GM12878 (cell line): ENCODE results near the gene MRGPRE. TPM values are rescaled to one million over a fixed set of nuclear protein-coding genes. Genes with fewer than 3 reads are reported as not detected.
"Not testable (repeated sequence)": the region's sequence is repeated elsewhere in the genome, so short reads cannot be mapped to it uniquely, and the experiment has no call there.

Source experiments
- ATAC-seq: fragments of 200-7000 bp; cut with Tn5 transposase; 3 replicates; pipeline ENCODE4 v1.9.1; 2020; ENCODE audit warnings: mild to moderate bottlenecking, moderate library complexity
- Bru-seq: library from RNA; stranded (reverse); fragments of 400-500 nt; gene quantifications from one replicate; lab custom pipeline; 2021; lab: Mats Ljungman, UMichigan
- BruChase-seq, 2 experiments: library from RNA; stranded (reverse); fragments of 400-500 nt; gene quantifications; one replicate each; lab custom pipeline; 2021; lab: Mats Ljungman, UMichigan
- BruUV-seq: library from RNA; stranded (reverse); fragments of 400-500 nt; replicated peaks from 2 replicates; lab custom pipeline; 2021; lab: Mats Ljungman, UMichigan
- CTCF ChIA-PET: fragments of 300-600 bp; sonication (Branson Sonifier 250); formaldehyde crosslinking; extraction: SDS; loops from one replicate; lab custom pipeline; 2021; ENCODE audit warnings: inconsistent platforms; lab: Yijun Ruan, JAX
- POLR2A ChIA-PET: fragments of 350-600 bp; formaldehyde crosslinking; extraction: SDS; loops from one replicate; lab custom pipeline; 2021; ENCODE audit warnings: inconsistent platforms; lab: Charles Lee
- RAD21 ChIA-PET: fragments of 300-600 bp; sonication (Branson Sonifier 250); formaldehyde crosslinking; loops from one replicate; lab custom pipeline; 2023; ENCODE audit warnings: antibody characterized with exemption; ENCODE audit not compliant: unreplicated experiment; lab: Charles Lee
- SMC1A ChIA-PET: fragments of 300-600 bp; sonication (Branson Sonifier 250); formaldehyde crosslinking; loops from one replicate; lab custom pipeline; 2023; ENCODE audit not compliant: unreplicated experiment, uncharacterized antibody; lab: Charles Lee
- DNase-seq: peaks from one replicate; pipeline ENCODE4 v3.0.0-alpha.2; 2011; ENCODE audit warnings: low read depth, low spot score
- FAIRE-seq: peaks from 3 replicates; lab custom pipeline; 2011; peaks lifted over from hg19 to GRCh38; lab: Jason Lieb, UNC
- H2AFZ ChIP-seq: 2 replicates; pipeline ENCODE4 v1.6.0; 2011; ENCODE audit warnings: low read depth, low read length, control low read depth; ENCODE audit not compliant: control insufficient read depth
- H3K27ac ChIP-seq: 2 replicates; pipeline ENCODE4 v1.5.1; 2011; ENCODE audit warnings: control low read depth; ENCODE audit not compliant: control insufficient read depth, insufficient read depth
- H3K27me3 ChIP-seq, 2 experiments: replicated peaks in 1 of 2; 2 replicates each; pipeline versions ENCODE4 v1.6.0 to v1.6.1; 2011; ENCODE audit warnings: low read length in 1 of 2; ENCODE audit not compliant: control insufficient read depth in 2 of 2, insufficient read depth in 2 of 2
- H3K36me3 ChIP-seq, 2 experiments: 2 replicates each; pipeline ENCODE4 v1.5.1; 2011; ENCODE audit warnings: low read length in 1 of 2; ENCODE audit not compliant: control insufficient read depth in 2 of 2, insufficient read depth in 2 of 2
- H3K4me1 ChIP-seq: 2 replicates; pipeline ENCODE4 v1.6.1; 2011; ENCODE audit warnings: mild to moderate bottlenecking, low read length, moderate library complexity, mixed read lengths; ENCODE audit not compliant: control insufficient read depth, insufficient read depth
- H3K4me2 ChIP-seq: 2 replicates; pipeline ENCODE4 v1.6.0; 2011; ENCODE audit warnings: control low read depth; ENCODE audit not compliant: control insufficient read depth, insufficient read depth
- H3K4me3 ChIP-seq: fragments of 200-600 bp; sonication (generic); 2 replicates; pipeline ENCODE4 v1.5.1; 2016
- H3K79me2 ChIP-seq: 2 replicates; pipeline ENCODE4 v1.6.0; 2011; ENCODE audit warnings: low read length; ENCODE audit not compliant: control insufficient read depth, insufficient read depth
- H3K9ac ChIP-seq: 2 replicates; pipeline ENCODE4 v1.8.0; 2011; ENCODE audit warnings: low read length, control low read depth, mixed read lengths; ENCODE audit not compliant: control insufficient read depth, insufficient read depth
- H3K9me3 ChIP-seq: replicated peaks from 3 replicates; pipeline ENCODE4 v1.5.1; 2011; ENCODE audit warnings: mild to moderate bottlenecking, low read length; ENCODE audit not compliant: control insufficient read depth, insufficient read depth
- H4K20me1 ChIP-seq: 2 replicates; pipeline ENCODE4 v1.6.0; 2011; ENCODE audit not compliant: control insufficient read depth, insufficient read depth
- BRCA1 ChIP-seq: IDR thresholded peaks from 2 replicates; pipeline ENCODE4 v1.6.1; 2011; ENCODE audit warnings: low read depth, low read length, improper control_type of control experiment
- CBX3 ChIP-seq: fragments of 200-600 bp; sonication (generic); IDR thresholded peaks from 2 replicates; pipeline ENCODE4 v1.6.1; 2016; ENCODE audit warnings: low read depth, borderline replicate concordance
- EGR1 ChIP-seq, 2 experiments: IDR thresholded peaks; 1 replicate in 1 of 2; 2 replicates in 1 of 2; pipeline ENCODE4 v1.6.1; 2011 to 2012; ENCODE audit warnings: low read depth in 2 of 2, low read length in 2 of 2, borderline replicate concordance in 1 of 2, mild to moderate bottlenecking in 1 of 2, moderate library complexity in 1 of 2
- GATAD2B ChIP-seq: fragments of 450-650 bp; conservative IDR thresholded peaks from 2 replicates; pipeline ENCODE4 v1.6.1; 2017; ENCODE audit warnings: low read depth, mild to moderate bottlenecking, moderate library complexity
- HDAC6 ChIP-seq: fragments of 200-600 bp; sonication (generic); IDR thresholded peaks from one replicate; pipeline ENCODE4 v1.8.0; 2017; ENCODE audit warnings: antibody characterized with exemption; ENCODE audit not compliant: unreplicated experiment
- MYC ChIP-seq: IDR thresholded peaks from 2 replicates; pipeline ENCODE4 v1.6.1; 2011; ENCODE audit warnings: mild to moderate bottlenecking, low read length, moderate library complexity, inconsistent platforms; ENCODE audit not compliant: insufficient read depth, insufficient replicate concordance, insufficient read length, severe bottlenecking
- NR2C2 ChIP-seq: IDR thresholded peaks from 2 replicates; pipeline ENCODE4 v1.6.1; 2011; ENCODE audit warnings: borderline replicate concordance, low read depth; ENCODE audit not compliant: control insufficient read depth, insufficient read length
- RBBP5 ChIP-seq: fragments of 200-600 bp; sonication (generic); conservative IDR thresholded peaks from 2 replicates; pipeline ENCODE4 v1.6.1; 2016
- SPI1 ChIP-seq: IDR thresholded peaks from 2 replicates; pipeline ENCODE4 v1.6.1; 2011; ENCODE audit warnings: low read depth, mild to moderate bottlenecking, low read length, moderate library complexity, borderline replicate concordance; ENCODE audit not compliant: insufficient read depth
- SREBF1 ChIP-seq: IDR thresholded peaks from 2 replicates; pipeline ENCODE4 v1.6.1; 2012; ENCODE audit warnings: mild to moderate bottlenecking, low read length
- SREBF2 ChIP-seq: IDR thresholded peaks from 2 replicates; pipeline ENCODE4 v1.6.1; 2012; ENCODE audit warnings: mild to moderate bottlenecking, low read length
- ZNF207 ChIP-seq: fragments of 450-650 bp; IDR thresholded peaks from 2 replicates; pipeline ENCODE4 v1.6.1; 2014; ENCODE audit warnings: antibody characterized with exemption, mild to moderate bottlenecking, borderline replicate concordance
- WGBS: methylation state at CpG from one replicate; pipeline ENCODE4 v1.1.6; 2016; ENCODE audit warnings: low lambda C conversion rate; ENCODE audit not compliant: insufficient replicate concordance, insufficient coverage; ENCODE audit errors: missing lambda C conversion rate; 5-methylcytosine and 5-hydroxymethylcytosine counted together
- in situ Hi-C: fragments of 300-500 bp; cut with MboI; formaldehyde crosslinking; loops from 9 replicates; pipeline ENCODE4 v1.14.3; 2018; ENCODE audit warnings: mixed read lengths
- intact Hi-C: fragments of 100-400 bp; cut with micrococcal nuclease; formaldehyde crosslinking; loops from one replicate; pipeline ENCODE4 v1.14.2; 2022; ENCODE audit not compliant: unreplicated experiment
- long read RNA-seq, 2 experiments: library from polyadenylated mRNA; unstranded; transcript quantifications; one replicate each; pipeline ENCODE4 v2.0.0, GENCODE V29; 2019 to 2020
- polyA minus RNA-seq, 3 experiments: library from RNA; depleted of rRNA, polyadenylated mRNA; stranded (reverse); fragments of >200 nt; gene quantifications; 2 replicates each; pipeline ENCODE4 v1.2.3, GENCODE V29; 2011
- polyA plus RNA-seq, 11 experiments: library from polyadenylated mRNA; depleted of rRNA in 4 of 11; unstranded in 6 of 11; stranded (reverse) in 5 of 11; fragments of >200 nt; fragmentation: Nextera tagmentation in 4 of 11; fragmentation: Illumina TruSeq in 1 of 11; extraction: Ambion mirVana in 4 of 11; extraction: Trizol in 1 of 11; gene quantifications; 1 replicate in 1 of 11; 2 replicates in 10 of 11; pipeline versions ENCODE4 v1.2.1 to v1.2.3, GENCODE V29; 2011 to 2016; ENCODE audit warnings: inconsistent platforms in 2 of 11, missing spikeins in 2 of 11, low read depth in 1 of 11
- total RNA-seq, 4 experiments: library from RNA; depleted of rRNA in 3 of 4; stranded (reverse); fragments of >200 nt in 3 of 4; fragmentation: Illumina TruSeq in 1 of 4; extraction: Trizol in 1 of 4; gene quantifications; 2 replicates each; pipeline versions ENCODE4 v1.2.1 to v1.2.3, GENCODE V29; 2013 to 2021

The MRGPRE gene
- not detected in 2 replicates for total RNA-seq (2013; cell fraction: nucleolus; rRNA removed)
- total RNA-seq (2014; rRNA removed) (0.34 TPM in 1 of 2 replicates, not detected in the other), total RNA-seq (2014; rRNA removed; fragmentation: Illumina TruSeq; extraction: Trizol) (not detected in 2 replicates), total RNA-seq (2021) (not detected in 2 replicates), polyA plus RNA-seq (2011; rRNA removed) (not detected in 2 replicates), polyA plus RNA-seq (2014; fragmentation: Illumina TruSeq; extraction: Trizol) (not detected in 2 replicates), polyA plus RNA-seq (2014; fragmentation: Nextera tagmentation; extraction: Ambion mirVana) (not detected), polyA plus RNA-seq (2014; rRNA removed) (not detected in 2 replicates), polyA plus RNA-seq (2016; fragmentation: Nextera tagmentation; extraction: Ambion mirVana) (not detected), polyA minus RNA-seq (2011; rRNA and poly(A)+ RNA removed) (not detected in 2 replicates), Bru-seq, nascent RNA (not detected), BruChase-seq, experiment 1, labeled RNA remaining after a 6-hour chase (not detected), BruChase-seq, experiment 2, labeled RNA remaining after a 2-hour chase (not detected)
- polyA plus RNA-seq (2011; ENCODE audit: low read depth) = not detected
- polyA plus RNA-seq (2011; cell fraction: cytosol; rRNA removed) = not detected in 2 replicates
- not detected in 2 replicates for polyA plus RNA-seq (2011; cell fraction: nucleus; rRNA removed)
- polyA plus RNA-seq (2012) = not detected in 2 replicates
- not detected in 2 replicates for polyA minus RNA-seq (2011; cell fraction: cytosol; rRNA and poly(A)+ RNA removed)
- not detected in 2 replicates for polyA minus RNA-seq (2011; cell fraction: nucleus; rRNA and poly(A)+ RNA removed)
- long read RNA-seq, experiment 1 = 0 reads
- long read RNA-seq, experiment 2 = 0 reads

GRCh38 chr11:3231851-3232744 is at the start of gene MRGPRE:
Gene MRGPRE (minus strand): TSS chr11:3232417. CDS start chr11:3228799, 3,618 bp downstream.
- ATAC-seq = no peak
- ChIA-PET SMC1A (no interaction called here), POLR2A (no interaction called here), RAD21 (no interaction called here)
- H3K9me3 ChIP-seq = no peaks in the 10 kb centered on the region
- no peak within 1 kb of the TSS for H3K4me2 ChIP-seq
- FAIRE-seq = no peak
- no peak within 1 kb of the TSS for H3K9ac ChIP-seq
- no peak for DNase-seq
- H3K4me1 ChIP-seq = no peaks in the 10 kb centered on the region
- BruUV-seq = no TSS peak
- H4K20me1 ChIP-seq = no peaks in the 10 kb centered on the region
- TF ChIP-seq SPI1 (no peak), NR2C2 (no peak), ZNF207 (no peak), HDAC6 (no peak), GATAD2B (no peak), MYC (no peak), CBX3 (no peak), RBBP5 (no peak), EGR1 (IDR thresholded peaks at IDR 0.05; ENCODE audit: borderline replicate concordance in 1 of 2, low read depth in 2 of 2, low read length in 2 of 2) (no peak), BRCA1 (no peak), SREBF2 (no peak), SREBF1 (no peak)
- TF ChIP-seq, all 136 proteins: peak for 0
- Histone ChIP-seq H3K27ac (no peak within 1 kb of the TSS), H3K27me3 (no peaks in the 10 kb centered on the region; a peak in 2 of 4 replicates), H3K79me2 (no peaks in the 10 kb centered on the region), H3K4me3 (no peak within 1 kb of the TSS), H2AFZ (no peak within 1 kb of the TSS), H3K36me3 (no peaks in the 10 kb centered on the region)
- in situ Hi-C loops = no loop called here
- WGBS = 66% methylated on average over 38 of the region's 39 CpGs
- CTCF ChIA-PET = no interaction called here
- intact Hi-C loops = loop anchor here (10.0 kb wide), 1 partner anchor 183 kb away; no protein-coding TSS in a partner anchor

- H3K4me1 ChIP-seq, H3K4me2 ChIP-seq, ATAC-seq, FAIRE-seq, POLR2A ChIA-PET, intact Hi-C loops, H3K79me2 ChIP-seq, H3K9ac ChIP-seq, RAD21 ChIA-PET, BruUV-seq, H3K4me3 ChIP-seq, DNase-seq, H3K27me3 ChIP-seq, H3K36me3 ChIP-seq, H3K27ac ChIP-seq, H4K20me1 ChIP-seq, H3K9me3 ChIP-seq, in situ Hi-C loops, SMC1A ChIA-PET, CTCF ChIA-PET, H2AFZ ChIP-seq: not testable (repeated sequence)
- WGBS = 18% methylated on average over 6 of the region's 10 CpGs
Measured at GRCh38 chr11:3281146-3281545, 48.9 kb upstream of the MRGPRE start.
